Eye (tissue), 1 donor: ENCODE measurements around the gene DHX8.

Experiments used
- DNase-seq: peaks from one replicate; pipeline ENCODE4 v3.0.0-alpha.2; 2015

Gene DHX8

GRCh38 chr17:43548689-43549379 lies 65.1 kb downstream of the DHX8 start:
- DNase-seq = no peak

DNA sequence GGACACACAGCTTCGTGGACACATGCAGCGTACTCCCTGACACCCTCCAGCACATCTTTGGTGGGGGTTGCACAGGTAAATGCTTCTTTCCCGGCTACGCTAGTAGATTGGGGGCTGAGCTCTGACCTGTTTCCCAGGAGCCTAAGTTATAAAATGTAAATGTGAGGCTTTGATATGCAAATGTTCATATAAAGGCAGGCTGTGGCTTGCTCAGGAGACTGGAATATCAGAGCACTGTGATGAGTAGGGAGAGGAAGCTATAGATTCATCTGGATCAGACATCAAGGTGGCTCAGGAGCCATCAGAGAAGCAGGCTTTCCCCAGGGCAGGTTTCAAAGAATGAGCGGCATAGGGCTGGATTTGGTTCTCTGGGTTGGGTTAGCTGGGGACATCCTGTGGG lies 65.7 kb downstream of the DHX8 start:
- no peak for DNase-seq

- no peak for DNase-seq
These were observed 67.0 kb downstream of the DHX8 start for GRCh38 chr17:43550754-43551153.

DNA sequence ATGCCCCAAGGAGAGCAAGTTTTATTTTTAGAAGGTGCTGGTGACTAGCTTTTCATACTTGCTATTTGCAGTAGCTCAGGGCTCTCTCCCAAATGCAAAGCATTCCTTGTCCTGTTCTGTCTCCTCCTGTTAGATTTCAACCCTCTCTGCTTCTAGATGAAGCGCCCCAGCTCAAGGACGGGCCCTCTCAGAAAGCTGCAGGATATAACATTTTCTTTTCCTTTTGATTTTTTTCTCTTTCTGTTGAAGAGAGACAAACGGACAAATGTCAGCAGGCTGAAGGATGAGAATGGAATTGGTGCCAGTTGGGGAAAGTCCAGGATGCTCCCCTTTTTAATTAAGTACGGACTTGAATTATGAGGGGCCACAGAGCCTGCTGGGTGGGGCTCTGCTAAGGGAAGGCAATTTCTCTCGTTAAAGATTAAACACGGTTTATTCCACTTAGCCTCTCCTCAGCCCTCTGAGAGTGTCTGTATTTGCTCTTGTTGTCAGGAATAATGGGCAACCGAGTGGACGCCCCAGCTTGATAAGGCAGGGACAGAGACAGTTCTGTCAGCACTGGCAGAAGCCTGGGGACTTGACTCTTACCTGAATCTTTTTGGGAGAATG lies 68.6 kb downstream of the DHX8 start:
- no peak for DNase-seq

- DNase-seq = no peak
These were observed 69.8 kb downstream of the DHX8 start for GRCh38 chr17:43553573-43553972.

GRCh38 chr17:43554857-43555256 lies 71.1 kb downstream of the DHX8 start:
- DNase-seq = no peak

DNA sequence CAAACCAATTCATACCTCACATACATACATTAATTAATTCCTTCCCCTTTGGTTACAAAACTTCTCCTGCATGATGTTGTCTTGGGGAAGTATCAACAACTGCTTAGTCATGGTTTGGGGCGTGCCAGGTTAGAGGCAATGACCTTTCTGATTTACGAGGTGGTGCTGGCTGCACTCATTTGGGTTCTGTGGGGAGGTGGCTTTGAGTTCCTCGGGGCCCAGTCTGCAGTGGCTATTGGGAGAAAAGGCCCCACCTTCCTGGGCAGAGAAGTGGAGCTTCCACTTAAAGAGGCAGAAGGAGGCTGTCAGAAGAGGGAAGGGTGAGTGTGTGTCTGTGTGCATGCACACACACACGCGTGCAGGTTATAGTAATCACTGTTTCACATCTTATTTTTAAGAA lies 72.5 kb downstream of the DHX8 start:
- no peak for DNase-seq

DNA sequence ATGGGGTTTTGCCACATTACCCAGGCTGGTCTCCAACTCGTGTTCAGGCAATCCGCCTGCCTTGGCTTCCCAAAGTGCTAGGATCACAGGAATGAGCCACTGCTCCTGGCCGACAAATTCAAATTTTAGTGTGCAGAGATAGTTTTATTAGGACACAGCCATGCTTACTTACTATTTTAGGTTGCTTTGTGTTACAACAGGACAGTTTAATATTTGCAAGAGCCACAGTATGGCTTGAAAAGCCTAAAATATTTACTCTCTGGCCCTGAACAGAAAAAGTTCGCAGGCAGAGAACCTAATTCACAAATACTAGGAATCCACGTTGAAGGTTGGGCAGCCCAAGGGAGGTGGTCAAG lies 75.0 kb downstream of the DHX8 start:
- DNase-seq = no peak

DNA sequence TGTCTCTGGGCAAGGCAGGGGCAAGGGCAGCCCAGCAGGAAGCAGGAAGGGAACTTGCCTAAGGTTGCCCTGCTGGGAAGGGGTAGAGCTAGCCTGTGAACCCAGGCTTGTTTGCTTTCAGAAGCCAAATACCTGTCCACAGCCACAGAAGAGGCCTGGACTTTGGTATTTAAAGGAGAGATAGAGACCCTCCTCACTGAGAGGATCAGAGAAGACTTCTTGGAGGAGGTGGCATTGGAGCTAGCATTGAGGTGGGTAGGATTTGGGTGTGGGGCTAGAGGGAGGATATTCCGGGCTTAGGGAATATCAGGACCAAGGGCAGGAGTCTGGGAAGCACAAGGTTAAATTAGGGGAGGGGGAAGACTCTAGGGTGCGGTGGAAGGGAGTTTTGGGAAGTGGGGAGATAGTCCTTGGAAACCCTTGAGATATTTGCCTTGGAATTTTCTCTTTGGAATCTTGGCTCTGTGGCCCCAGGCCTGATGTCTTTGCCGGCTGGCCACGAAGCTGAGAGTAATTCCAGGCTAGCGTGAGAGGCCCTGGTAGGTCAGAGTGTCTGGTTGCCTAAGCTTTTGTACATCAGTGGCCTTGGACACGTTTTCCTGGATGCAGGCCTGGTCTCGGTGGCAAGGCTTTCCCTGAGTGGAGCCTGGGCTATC lies 75.5 kb downstream of the DHX8 start:
- no peak for DNase-seq

GRCh38 chr17:43560461-43561427 lies 77.0 kb downstream of the DHX8 start:
- DNase-seq = no peak

GRCh38 chr17:43562679-43563599 lies 79.2 kb downstream of the DHX8 start:
- DNase-seq = peak; percentile 51

GRCh38 chr17:43563600-43564594 lies 80.1 kb downstream of the DHX8 start:
- DNase-seq = no peak

- no peak for DNase-seq
These were observed 84.8 kb downstream of the DHX8 start for GRCh38 chr17:43568506-43569082.

- DNase-seq = no peak
These were observed 86.7 kb downstream of the DHX8 start for GRCh38 chr17:43570518-43570928.

DNA sequence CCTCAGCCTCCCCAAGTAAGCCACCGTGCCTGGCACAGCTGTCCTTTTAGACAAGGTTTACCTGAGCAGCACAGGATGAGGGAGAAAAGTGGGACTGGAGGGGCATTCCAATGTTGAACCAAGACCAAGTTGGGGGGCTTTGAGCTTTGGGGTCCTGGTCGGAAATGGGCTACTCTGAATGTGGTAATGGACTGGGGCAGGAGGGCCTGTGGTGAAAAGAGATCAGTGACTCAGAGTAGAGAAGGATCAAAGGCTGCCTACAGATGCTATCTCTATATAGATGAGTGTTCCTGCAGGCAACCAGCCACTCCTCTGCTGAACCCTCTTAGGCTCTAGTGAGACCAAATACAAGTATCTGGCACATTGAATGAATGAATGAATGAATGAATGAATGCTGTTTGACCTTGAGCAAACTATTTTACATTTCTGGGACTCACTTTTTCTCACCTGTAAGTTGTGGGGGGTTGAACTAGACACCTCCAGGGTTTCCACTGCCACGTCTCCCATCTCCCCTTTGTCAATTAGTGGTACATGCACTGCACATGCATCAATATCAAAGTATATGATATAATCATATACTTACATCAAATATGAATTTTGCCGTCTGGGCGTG lies 88.7 kb downstream of the DHX8 start:
- no peak for DNase-seq

- no peak for DNase-seq
These were observed 90.0 kb downstream of the DHX8 start for GRCh38 chr17:43573579-43574321.

- no peak for DNase-seq
These were observed 90.6 kb downstream of the DHX8 start for GRCh38 chr17:43574348-43574747.

DNA sequence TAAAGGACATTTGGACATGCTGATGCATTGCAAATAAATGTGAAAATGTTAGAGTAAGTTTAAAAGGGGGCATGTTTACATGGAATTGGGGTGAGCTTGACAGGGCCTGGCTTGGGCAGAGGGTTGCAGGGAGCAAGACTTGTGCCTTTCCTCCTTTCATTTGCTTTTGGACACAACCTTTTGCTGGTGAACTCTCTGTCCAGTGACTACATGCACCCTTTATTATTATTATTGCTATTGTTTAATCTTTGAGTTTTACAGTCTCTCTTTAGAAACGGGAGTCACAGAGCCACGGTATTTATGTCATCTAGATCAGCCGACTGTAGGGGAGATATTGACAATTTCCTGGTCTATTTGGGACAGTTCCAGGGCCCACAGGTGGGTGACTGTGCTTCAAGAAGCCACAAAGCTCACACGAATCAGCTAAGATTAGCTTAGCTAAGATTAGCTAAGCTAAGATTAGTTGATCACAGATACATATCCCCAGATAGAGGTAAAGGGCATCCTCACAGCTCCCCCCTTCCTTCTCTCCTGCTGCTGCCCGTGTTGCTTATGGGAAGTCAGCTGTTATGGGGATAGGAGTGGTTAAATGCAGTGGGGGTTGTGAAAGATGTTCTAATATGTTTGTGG lies 91.2 kb downstream of the DHX8 start:
- DNase-seq = no peak
